Gastroesophageal sphincter (tissue), 4 donors: ENCODE measurements around the gene PTPN3. TPM values are rescaled to one million over a fixed set of nuclear protein-coding genes. Genes with fewer than 3 reads are reported as not detected.
"Not testable (repeated sequence)": the region's sequence is repeated elsewhere in the genome, so short reads cannot be mapped to it uniquely, and the experiment has no call there.

ENCODE experiments used
- ATAC-seq: fragments of 150-250 bp; one replicate; pipeline ENCODE4 v1.9.1; 2016; ENCODE audit warnings: mild to moderate bottlenecking, moderate library complexity
- H3K27ac ChIP-seq, 4 donors: fragments of 200-600 bp; sonication (generic) in 3 of 4; 1 replicate in 3 of 4; 2 replicates in 1 of 4; pipeline ENCODE4 v1.5.1; 2016 to 2019
- H3K27me3 ChIP-seq: fragments of 200-600 bp; sonication (generic); one replicate; pipeline ENCODE4 v1.5.1; 2019
- H3K36me3 ChIP-seq, 2 donors: fragments of 200-600 bp; sonication (generic); one replicate each; pipeline ENCODE4 v1.5.1; 2019; ENCODE audit warnings: control low read depth in 1 of 2
- H3K4me1 ChIP-seq, 3 donors: fragments of 200-600 bp; sonication (generic); 1 replicate in 2 of 3; 2 replicates in 1 of 3; pipeline ENCODE4 v1.5.1; 2016 to 2019; ENCODE audit warnings: control low read depth in 2 of 3
- H3K4me3 ChIP-seq, 2 donors: fragments of 200-600 bp; sonication (generic); one replicate each; pipeline ENCODE4 v1.5.1; 2019; ENCODE audit warnings: mild to moderate bottlenecking in 1 of 2, moderate library complexity in 1 of 2
- H3K9me3 ChIP-seq, 3 donors: fragments of 200-600 bp; sonication (generic); one replicate each; pipeline ENCODE4 v1.5.1; 2017 to 2019; ENCODE audit warnings: control low read depth in 2 of 3
- CTCF ChIP-seq, 4 experiments: fragments of 200-600 bp in 2 of 4; fragments of 450-650 bp in 2 of 4; sonication (generic) in 1 of 4; IDR thresholded peaks; one replicate each; pipeline ENCODE4 v1.5.1; 2017 to 2019; ENCODE audit warnings: antibody characterized with exemption in 4 of 4, mild to moderate bottlenecking in 2 of 4, moderate library complexity in 2 of 4
- EP300 ChIP-seq: sonication (generic); formaldehyde crosslinking; IDR thresholded peaks from one replicate; pipeline ENCODE4 v1.6.1; 2017; ENCODE audit warnings: antibody characterized with exemption, mild to moderate bottlenecking
- POLR2A ChIP-seq, 2 donors: fragments of 450-650 bp; IDR thresholded peaks; one replicate each; pipeline ENCODE4 v1.6.1; 2017; ENCODE audit warnings: antibody characterized with exemption in 2 of 2, mild to moderate bottlenecking in 2 of 2, moderate library complexity in 1 of 2
- POLR2AphosphoS5 ChIP-seq: sonication (generic); formaldehyde crosslinking; IDR thresholded peaks from one replicate; pipeline ENCODE4 v1.6.1; 2017; ENCODE audit warnings: antibody characterized with exemption
- WGBS, 2 donors: methylation state at CpG; one replicate each; pipeline ENCODE4 v1.1.5; 2018; ENCODE audit warnings: low coverage in 1 of 2; 5-methylcytosine and 5-hydroxymethylcytosine counted together
- total RNA-seq, 4 donors: library from RNA; depleted of rRNA; stranded (reverse); fragments of >200 nt; gene quantifications; one replicate each; pipeline ENCODE4 v1.1.0, GENCODE V29; 2016

The PTPN3 gene
- total RNA-seq, 4 donors from 2014 or later, result 1.2 to 3.4 (median 1.6) TPM

- Histone ChIP-seq H3K27me3 (no peaks in the 10 kb centered on the region), H3K9me3 (no peaks in the 10 kb centered on the region), H3K36me3 (no peaks in the 10 kb centered on the region), H3K27ac (no peak overlapping the region), H3K4me1 (no peaks in the 10 kb centered on the region), H3K4me3 (no peak overlapping the region)
- TF ChIP-seq POLR2A (IDR thresholded peaks at IDR 0.05) (no peak), EP300 (no peak), POLR2AphosphoS5 (no peak)
- no peak for ATAC-seq
- 40 to 80% methylated on average over 2 to 3 of the region's 6 CpGs for WGBS, 2 donors
These were observed 156.5 kb downstream of the PTPN3 start for GRCh38 chr9:109341561-109341960.

- not testable (repeated sequence) for H3K36me3 ChIP-seq, H3K4me1 ChIP-seq, H3K27me3 ChIP-seq, H3K9me3 ChIP-seq, H3K4me3 ChIP-seq, H3K27ac ChIP-seq, ATAC-seq
- WGBS, 2 donors, result 83 to 93% methylated on average over 4 to 7 of the region's 7 CpGs
These were observed 157.1 kb downstream of the PTPN3 start for GRCh38 chr9:109340979-109341378.

GRCh38 chr9:109336409-109336808, 161.7 kb downstream of the PTPN3 start:
- no peak overlapping the region for H3K27ac ChIP-seq
- H3K9me3 ChIP-seq, result no peaks in the 10 kb centered on the region
- no peaks in the 10 kb centered on the region for H3K36me3 ChIP-seq
- no peak for ATAC-seq
- 75 to 82% methylated on average over 3 of the region's 3 CpGs for WGBS, 2 donors
- no peaks in the 10 kb centered on the region for H3K27me3 ChIP-seq
- TF ChIP-seq CTCF (IDR thresholded peaks at IDR 0.05) (no peak), POLR2AphosphoS5 (no peak)
- H3K4me1 ChIP-seq, result no peaks in the 10 kb centered on the region
- H3K4me3 ChIP-seq, result no peak overlapping the region

- 88 to 92% methylated on average over 2 of the region's 2 CpGs for WGBS, 2 donors
- Histone ChIP-seq H3K27me3 (no peaks in the 10 kb centered on the region), H3K4me1 (no peaks in the 10 kb centered on the region), H3K36me3 (no peaks in the 10 kb centered on the region), H3K27ac (no peak overlapping the region), H3K4me3 (no peak overlapping the region), H3K9me3 (no peaks in the 10 kb centered on the region)
- ATAC-seq, result no peak
- TF ChIP-seq POLR2AphosphoS5 (no peak), CTCF (IDR thresholded peaks at IDR 0.05) (no peak), POLR2A (IDR thresholded peaks at IDR 0.05) (no peak), EP300 (no peak)
These were observed 162.2 kb downstream of the PTPN3 start for GRCh38 chr9:109335929-109336328.

- H3K36me3 ChIP-seq, result no peaks in the 10 kb centered on the region
- H3K4me1 ChIP-seq, result no peaks in the 10 kb centered on the region
- no peak overlapping the region for H3K27ac ChIP-seq
- H3K27me3 ChIP-seq, result no peaks in the 10 kb centered on the region
- no peak for ATAC-seq
- 68 to 69% methylated on average over 7 of the region's 7 CpGs for WGBS, 2 donors
- TF ChIP-seq CTCF (IDR thresholded peaks at IDR 0.05) (no peak), EP300 (no peak), POLR2AphosphoS5 (no peak), POLR2A (IDR thresholded peaks at IDR 0.05) (no peak)
- H3K9me3 ChIP-seq, result no peaks in the 10 kb centered on the region
- H3K4me3 ChIP-seq, result no peak overlapping the region
These were observed 163.0 kb downstream of the PTPN3 start for GRCh38 chr9:109335121-109335520.

GRCh38 chr9:109331353-109331752, 166.8 kb downstream of the PTPN3 start:
- Histone ChIP-seq H3K36me3 (no peaks in the 10 kb centered on the region), H3K4me1 (peaks cover 0 to 11% (median 0%) of the 10 kb centered on the region in 3 donors), H3K4me3 (no peak overlapping the region), H3K27ac (no peak overlapping the region), H3K27me3 (no peaks in the 10 kb centered on the region), H3K9me3 (no peaks in the 10 kb centered on the region)
- ATAC-seq, result no peak
- TF ChIP-seq POLR2A (IDR thresholded peaks at IDR 0.05), result no peak
- TF ChIP-seq EP300, result no peak
- TF ChIP-seq POLR2AphosphoS5, result no peak
- TF ChIP-seq CTCF (IDR thresholded peaks at IDR 0.05), result no peak
- 20 to 53% methylated on average over 1 to 4 of the region's 5 CpGs for WGBS, 2 donors
